ENCODE measurements around the gene TIRAP.

Gene TIRAP

GRCh38 chr11:126267650-126268049 is 15.2 kb upstream of the TIRAP start:
- Histone ChIP-seq H3K4me1 (ENCODE audit: insufficient read depth, low read length) (no peaks in the 10 kb centered on the region), H3K36me3 (ENCODE audit: insufficient read depth, low read depth, low read length) (peaks cover 59% of the 10 kb centered on the region), H3K4me3 (ENCODE audit: low read length) (peak overlapping the region; percentile 98), H3K27ac (ENCODE audit: low read length) (peak overlapping the region; percentile 73), H3K27me3 (ENCODE audit: insufficient read depth, low read length) (no peaks in the 10 kb centered on the region), H3K9ac (ENCODE audit: low read depth, low read length) (peak overlapping the region; percentile 98), H3K9me3 (ENCODE audit: insufficient read depth, low read depth, low read length) (no peaks in the 10 kb centered on the region)

- Histone ChIP-seq H3K36me3 (ENCODE audit: insufficient read depth, low read depth, low read length) (peaks cover 59% of the 10 kb centered on the region), H3K9ac (ENCODE audit: low read depth, low read length) (peak overlapping the region; percentile 98), H3K27ac (ENCODE audit: low read length) (peak overlapping the region; percentile 73), H3K4me1 (ENCODE audit: insufficient read depth, low read length) (no peaks in the 10 kb centered on the region), H3K27me3 (ENCODE audit: insufficient read depth, low read length) (no peaks in the 10 kb centered on the region), H3K4me3 (ENCODE audit: low read length) (peak overlapping the region; percentile 98), H3K9me3 (ENCODE audit: insufficient read depth, low read depth, low read length) (no peaks in the 10 kb centered on the region)
Measured at GRCh38 chr11:126268361-126268707, 14.6 kb upstream of the TIRAP start.

- Histone ChIP-seq H3K9ac (ENCODE audit: low read depth, low read length) (peak within 1 kb of the TSS; percentile 98), H3K9me3 (ENCODE audit: insufficient read depth, low read depth, low read length) (no peaks in the 10 kb centered on the region), H3K4me1 (ENCODE audit: insufficient read depth, low read length) (no peaks in the 10 kb centered on the region), H3K27me3 (ENCODE audit: insufficient read depth, low read length) (no peaks in the 10 kb centered on the region), H3K36me3 (ENCODE audit: insufficient read depth, low read depth, low read length) (peaks cover 59% of the 10 kb centered on the region), H3K4me3 (ENCODE audit: low read length) (peak within 1 kb of the TSS; percentile 98), H3K27ac (ENCODE audit: low read length) (peak within 1 kb of the TSS; percentile 73)
Measured at GRCh38 chr11:126268708-126269579, 13.9 kb upstream of the TIRAP start, which contains the start of the genes FOXRED1 and SRPRA. FOXRED1 (plus strand) TSS chr11:126269154; CDS start chr11:126269207, 53 bp downstream. SRPRA (minus strand) TSS chr11:126268895; CDS start chr11:126268804, 91 bp downstream.

GRCh38 chr11:126277322-126277721 is 5.6 kb upstream of the TIRAP start:
- peaks cover 62% of the 10 kb centered on the region for H3K36me3 ChIP-seq (ENCODE audit: insufficient read depth, low read depth, low read length)
- peaks cover 13% of the 10 kb centered on the region for H3K27me3 ChIP-seq (ENCODE audit: insufficient read depth, low read length)
- no peak overlapping the region for H3K9ac ChIP-seq (ENCODE audit: low read depth, low read length)
- no peak overlapping the region for H3K27ac ChIP-seq (ENCODE audit: low read length)
- no peaks in the 10 kb centered on the region for H3K4me1 ChIP-seq (ENCODE audit: insufficient read depth, low read length)
- no peaks in the 10 kb centered on the region for H3K9me3 ChIP-seq (ENCODE audit: insufficient read depth, low read depth, low read length)
- no peak overlapping the region for H3K4me3 ChIP-seq (ENCODE audit: low read length)

GRCh38 chr11:126277780-126278179 is 5.1 kb upstream of the TIRAP start:
- Histone ChIP-seq H3K36me3 (ENCODE audit: insufficient read depth, low read depth, low read length) (peaks cover 58% of the 10 kb centered on the region), H3K27ac (ENCODE audit: low read length) (no peak overlapping the region), H3K9ac (ENCODE audit: low read depth, low read length) (no peak overlapping the region)

GRCh38 chr11:126279191-126279590 is 3.7 kb upstream of the TIRAP start:
- Histone ChIP-seq H3K27me3 (ENCODE audit: insufficient read depth, low read length) (peaks cover 28% of the 10 kb centered on the region), H3K36me3 (ENCODE audit: insufficient read depth, low read depth, low read length) (peaks cover 43% of the 10 kb centered on the region), H3K4me1 (ENCODE audit: insufficient read depth, low read length) (no peaks in the 10 kb centered on the region), H3K9ac (ENCODE audit: low read depth, low read length) (no peak overlapping the region), H3K27ac (ENCODE audit: low read length) (no peak overlapping the region), H3K9me3 (ENCODE audit: insufficient read depth, low read depth, low read length) (no peaks in the 10 kb centered on the region), H3K4me3 (ENCODE audit: low read length) (no peak overlapping the region)

More at GRCh38 chr11:126277780-126278179, 5.1 kb upstream of the TIRAP start:
- no peak overlapping the region for H3K4me3 ChIP-seq (ENCODE audit: low read length)
- H3K27me3 ChIP-seq (ENCODE audit: insufficient read depth, low read length) = peaks cover 17% of the 10 kb centered on the region
- no peaks in the 10 kb centered on the region for H3K9me3 ChIP-seq (ENCODE audit: insufficient read depth, low read depth, low read length)
- H3K4me1 ChIP-seq (ENCODE audit: insufficient read depth, low read length) = no peaks in the 10 kb centered on the region

- H3K9ac ChIP-seq (ENCODE audit: low read depth, low read length) = no peak overlapping the region
- H3K4me1 ChIP-seq (ENCODE audit: insufficient read depth, low read length) = no peaks in the 10 kb centered on the region
- peaks cover 30% of the 10 kb centered on the region for H3K27me3 ChIP-seq (ENCODE audit: insufficient read depth, low read length)
- peaks cover 31% of the 10 kb centered on the region for H3K36me3 ChIP-seq (ENCODE audit: insufficient read depth, low read depth, low read length)
- no peaks in the 10 kb centered on the region for H3K9me3 ChIP-seq (ENCODE audit: insufficient read depth, low read depth, low read length)
- H3K27ac ChIP-seq (ENCODE audit: low read length) = no peak overlapping the region
- H3K4me3 ChIP-seq (ENCODE audit: low read length) = no peak overlapping the region
Measured at GRCh38 chr11:126280595-126280994, 2.3 kb upstream of the TIRAP start.

- Histone ChIP-seq H3K4me1 (ENCODE audit: insufficient read depth, low read length) (no peaks in the 10 kb centered on the region), H3K36me3 (ENCODE audit: insufficient read depth, low read depth, low read length) (peaks cover 25% of the 10 kb centered on the region), H3K9me3 (ENCODE audit: insufficient read depth, low read depth, low read length) (no peaks in the 10 kb centered on the region), H3K27me3 (ENCODE audit: insufficient read depth, low read length) (peaks cover 30% of the 10 kb centered on the region), H3K9ac (ENCODE audit: low read depth, low read length) (no peak overlapping the region), H3K27ac (ENCODE audit: low read length) (no peak overlapping the region), H3K4me3 (ENCODE audit: low read length) (no peak overlapping the region)
Measured at GRCh38 chr11:126281245-126281644, 1.6 kb upstream of the TIRAP start.

- Histone ChIP-seq H3K27ac (ENCODE audit: low read length) (no peak overlapping the region), H3K9ac (ENCODE audit: low read depth, low read length) (no peak overlapping the region)
Measured at GRCh38 chr11:126281666-126282175, 1.2 kb upstream of the TIRAP start.

GRCh38 chr11:126282361-126282735 is 545 bp upstream of the TIRAP start:
- Histone ChIP-seq H3K27me3 (ENCODE audit: insufficient read depth, low read length) (peaks cover 30% of the 10 kb centered on the region), H3K27ac (ENCODE audit: low read length) (no peak overlapping the region), H3K9ac (ENCODE audit: low read depth, low read length) (peak overlapping the region; percentile 43), H3K36me3 (ENCODE audit: insufficient read depth, low read depth, low read length) (peaks cover 15% of the 10 kb centered on the region), H3K9me3 (ENCODE audit: insufficient read depth, low read depth, low read length) (no peaks in the 10 kb centered on the region), H3K4me1 (ENCODE audit: insufficient read depth, low read length) (no peaks in the 10 kb centered on the region), H3K4me3 (ENCODE audit: low read length) (peak overlapping the region; percentile 88)

More at GRCh38 chr11:126281666-126282175, 1.2 kb upstream of the TIRAP start:
- H3K27me3 ChIP-seq (ENCODE audit: insufficient read depth, low read length) = peaks cover 30% of the 10 kb centered on the region
- no peaks in the 10 kb centered on the region for H3K4me1 ChIP-seq (ENCODE audit: insufficient read depth, low read length)
- peaks cover 21% of the 10 kb centered on the region for H3K36me3 ChIP-seq (ENCODE audit: insufficient read depth, low read depth, low read length)
- no peaks in the 10 kb centered on the region for H3K9me3 ChIP-seq (ENCODE audit: insufficient read depth, low read depth, low read length)
- H3K4me3 ChIP-seq (ENCODE audit: low read length) = no peak overlapping the region

GRCh38 chr11:126284829-126285228 is 1.9 kb downstream of the TIRAP start:
- no peak overlapping the region for H3K4me3 ChIP-seq (ENCODE audit: low read length)
- H3K4me1 ChIP-seq (ENCODE audit: insufficient read depth, low read length) = no peaks in the 10 kb centered on the region
- H3K27me3 ChIP-seq (ENCODE audit: insufficient read depth, low read length) = peaks cover 30% of the 10 kb centered on the region

GRCh38 chr11:126288237-126288636 is 5.3 kb downstream of the TIRAP start:
- no peak overlapping the region for H3K27ac ChIP-seq (ENCODE audit: low read length)
- no peaks in the 10 kb centered on the region for H3K4me1 ChIP-seq (ENCODE audit: insufficient read depth, low read length)
- H3K27me3 ChIP-seq (ENCODE audit: insufficient read depth, low read length) = peaks cover 12% of the 10 kb centered on the region; the same call in 1 of the 2 replicates
- H3K4me3 ChIP-seq (ENCODE audit: low read length) = no peak overlapping the region
- H3K9ac ChIP-seq (ENCODE audit: low read depth, low read length) = no peak overlapping the region
- peaks cover 9% of the 10 kb centered on the region for H3K36me3 ChIP-seq (ENCODE audit: insufficient read depth, low read depth, low read length)
- H3K9me3 ChIP-seq (ENCODE audit: insufficient read depth, low read depth, low read length) = no peaks in the 10 kb centered on the region

More at GRCh38 chr11:126284829-126285228, 1.9 kb downstream of the TIRAP start:
- Histone ChIP-seq H3K9ac (ENCODE audit: low read depth, low read length) (no peak overlapping the region), H3K36me3 (ENCODE audit: insufficient read depth, low read depth, low read length) (no peaks in the 10 kb centered on the region), H3K9me3 (ENCODE audit: insufficient read depth, low read depth, low read length) (no peaks in the 10 kb centered on the region), H3K27ac (ENCODE audit: low read length) (no peak overlapping the region)

All from iPS-20b (cell line).